ENCODE results near the gene KLHL17.
"Not testable (repeated sequence)": the region's sequence is repeated elsewhere in the genome, so short reads cannot be mapped to it uniquely, and the experiment has no call there.

Gene KLHL17

DNA sequence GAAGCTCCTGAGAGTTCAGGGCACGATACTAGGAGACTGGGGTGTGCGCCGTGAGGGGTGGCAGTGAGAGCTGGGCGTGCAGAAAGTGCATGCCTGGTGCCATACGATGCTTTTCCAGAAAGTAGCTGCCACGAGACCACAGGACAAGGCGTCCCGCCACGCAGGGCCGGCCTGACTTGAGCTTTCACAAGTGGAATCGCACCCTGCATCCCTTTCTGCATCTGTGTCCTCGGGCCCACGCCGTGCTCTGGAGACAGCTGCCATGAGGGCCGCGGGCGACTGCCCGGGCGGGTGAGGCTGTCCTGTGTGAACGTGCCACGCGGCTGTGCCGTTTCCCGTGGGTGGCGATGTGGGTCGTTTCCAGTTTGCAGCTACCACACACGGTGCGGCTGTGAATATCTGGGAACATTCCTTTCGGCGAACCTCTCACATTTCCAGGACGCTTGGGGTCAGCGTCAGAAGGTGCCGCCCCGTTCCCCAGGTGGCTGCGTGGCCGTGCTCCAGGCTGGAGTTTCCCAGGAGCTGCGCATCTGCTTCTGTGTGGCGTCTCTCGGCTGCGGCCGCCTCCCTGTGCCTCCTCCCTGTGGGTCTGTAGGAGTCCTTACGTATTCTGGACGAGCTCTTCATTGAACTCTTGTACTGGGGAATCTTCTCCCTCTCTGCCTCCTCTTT is 22.5 kb downstream of the KLHL17 start:
- DNase-seq (ENCODE audit: low spot score), result no peak

- peak; percentile 83 for DNase-seq (ENCODE audit: low spot score)
Observed at GRCh38 chr1:983798-984475, 23.6 kb downstream of the KLHL17 start.

- DNase-seq (ENCODE audit: low spot score), result no peak
Observed at GRCh38 chr1:984476-984814, 24.1 kb downstream of the KLHL17 start.

DNA sequence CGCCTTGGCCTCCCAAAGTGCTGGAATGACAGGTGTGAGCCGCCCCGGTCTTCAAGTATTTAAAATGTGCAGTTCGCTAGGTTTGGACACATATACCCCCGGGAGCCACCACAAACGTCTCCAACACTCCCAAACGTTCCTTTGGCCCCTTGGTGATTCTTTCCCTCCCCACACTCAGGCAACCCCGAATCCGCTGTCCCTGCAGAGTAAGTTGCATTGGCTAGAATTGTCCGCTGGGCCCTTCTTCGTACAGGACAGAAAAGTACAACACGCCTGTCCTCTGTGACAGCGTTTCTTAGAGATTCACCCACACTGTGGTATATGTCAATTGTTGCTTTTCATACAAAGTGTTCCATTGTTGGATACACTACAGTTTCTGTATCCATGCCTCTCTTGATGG is 24.7 kb downstream of the KLHL17 start:
- no peak for DNase-seq (ENCODE audit: low spot score)

- DNase-seq (ENCODE audit: low spot score), result not testable (repeated sequence)
Observed at GRCh38 chr1:988061-988460, 27.7 kb downstream of the KLHL17 start.

GRCh38 chr1:991275-991674 is 30.9 kb downstream of the KLHL17 start:
- not testable (repeated sequence) for DNase-seq (ENCODE audit: low spot score)

DNA sequence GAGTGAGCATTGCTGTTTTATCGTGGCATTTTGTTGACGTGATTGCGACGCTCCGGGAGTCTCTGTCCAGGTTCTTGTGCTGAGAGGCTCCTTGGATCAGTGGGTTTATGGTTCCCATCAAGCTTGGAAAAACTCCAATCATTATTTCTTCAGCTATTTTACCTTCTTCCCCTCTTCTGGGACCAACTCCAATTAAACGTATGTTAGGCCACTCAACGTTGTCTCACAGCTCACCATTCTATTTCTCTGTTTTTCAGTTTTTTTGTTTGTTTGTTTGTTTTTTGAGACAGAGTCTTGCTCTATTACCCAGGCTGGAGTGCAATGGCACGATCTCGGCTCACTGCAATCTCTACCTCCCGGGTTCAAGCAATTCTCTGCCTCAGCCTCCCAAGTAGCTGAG is 31.5 kb downstream of the KLHL17 start:
- DNase-seq (ENCODE audit: low spot score), result no peak

GRCh38 chr1:992362-992761 is 32.0 kb downstream of the KLHL17 start:
- no peak for DNase-seq (ENCODE audit: low spot score)

- DNase-seq (ENCODE audit: low spot score), result no peak
Observed at GRCh38 chr1:993379-993995, 33.1 kb downstream of the KLHL17 start.

GRCh38 chr1:994546-994945 is 34.2 kb downstream of the KLHL17 start:
- not testable (repeated sequence) for DNase-seq (ENCODE audit: low spot score)

- DNase-seq (ENCODE audit: low spot score), result peak; percentile 53
Observed at GRCh38 chr1:995665-996633, 35.6 kb downstream of the KLHL17 start.

DNA sequence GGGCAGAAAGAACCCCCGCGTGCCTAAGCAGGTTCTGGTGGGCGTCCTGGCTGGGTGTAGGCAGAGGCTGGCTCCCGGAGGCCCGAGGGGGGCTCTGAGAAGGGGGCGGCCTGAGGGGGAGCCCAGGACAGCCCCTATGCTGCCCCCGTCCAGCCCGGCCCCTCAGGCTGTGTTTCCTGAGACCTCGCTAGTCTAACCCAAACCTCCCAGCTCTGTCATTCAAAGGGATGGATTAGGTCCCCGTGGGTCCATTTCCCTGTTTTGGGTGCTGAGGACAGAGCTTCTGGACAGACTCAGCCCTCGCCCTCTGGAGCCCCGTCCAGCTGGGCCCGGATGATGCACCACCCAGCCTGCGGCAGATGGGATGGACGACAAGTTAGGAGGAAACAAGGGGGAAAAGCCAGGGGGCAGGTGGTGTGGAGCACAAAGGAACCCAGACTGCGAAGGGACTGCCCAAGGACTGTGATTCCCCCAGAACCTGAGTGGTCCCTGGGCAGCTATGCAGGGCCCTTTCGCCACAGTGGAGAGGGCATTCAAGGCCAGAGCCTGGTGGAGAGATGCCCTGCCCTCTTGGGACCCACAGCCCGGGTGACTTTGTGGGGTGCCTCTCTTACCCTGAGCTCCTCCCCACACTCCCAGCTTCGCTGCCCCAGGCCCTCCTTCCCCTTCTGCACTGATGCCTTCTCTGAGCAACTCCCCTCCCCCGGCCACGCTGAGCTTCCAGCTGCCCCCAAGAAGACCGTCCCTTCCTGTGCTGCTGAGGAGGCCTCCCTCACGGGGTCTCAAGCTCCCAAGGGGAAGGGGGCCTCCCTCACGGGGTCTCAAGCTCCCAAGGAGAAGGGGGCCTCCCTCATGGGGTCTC is 36.7 kb downstream of the KLHL17 start:
- DNase-seq (ENCODE audit: low spot score), result peak; percentile 68

- no peak for DNase-seq (ENCODE audit: low spot score)
Observed at GRCh38 chr1:997713-997992, 37.3 kb downstream of the KLHL17 start.

DNA sequence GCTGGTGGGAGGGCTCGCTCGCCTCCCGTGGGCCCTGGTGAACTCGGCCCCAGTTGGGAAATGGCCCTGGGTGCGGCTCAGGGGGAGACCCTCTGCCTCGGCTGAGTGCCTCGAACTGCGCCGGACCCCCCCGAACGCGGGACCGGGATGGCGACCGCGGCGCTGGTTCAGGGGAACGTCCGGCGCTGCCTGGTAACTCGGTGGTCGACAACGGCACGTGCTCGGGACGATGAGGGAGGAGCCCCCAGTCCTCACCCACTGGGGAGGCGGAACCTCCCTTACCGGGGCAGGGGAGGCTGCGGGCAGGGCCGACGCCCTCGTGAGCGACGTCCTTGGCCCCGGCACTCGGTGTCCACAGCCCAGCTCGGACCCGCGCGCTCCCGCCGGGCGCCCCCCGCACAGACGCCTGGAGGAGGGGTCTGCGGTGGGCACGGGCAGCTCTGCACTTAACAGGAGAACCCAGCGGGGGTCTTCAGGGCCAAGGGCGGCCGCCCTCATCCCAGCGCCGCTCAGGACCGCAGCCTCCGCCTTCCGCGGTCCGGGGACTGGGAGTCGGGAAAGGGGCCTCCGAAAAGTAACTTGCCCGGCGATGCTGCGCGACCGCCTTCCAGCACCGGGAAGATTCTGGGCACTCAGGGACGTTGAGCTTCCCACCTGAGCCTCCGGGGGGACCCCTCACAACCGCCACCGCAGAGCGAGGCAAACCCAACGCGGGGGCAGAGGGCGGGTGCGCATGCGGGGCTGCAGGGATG is 37.8 kb downstream of the KLHL17 start:
- peak; percentile 82 for DNase-seq (ENCODE audit: low spot score)

GRCh38 chr1:998745-998994 is 38.3 kb downstream of the KLHL17 start:
- no peak for DNase-seq (ENCODE audit: low spot score)

DNA sequence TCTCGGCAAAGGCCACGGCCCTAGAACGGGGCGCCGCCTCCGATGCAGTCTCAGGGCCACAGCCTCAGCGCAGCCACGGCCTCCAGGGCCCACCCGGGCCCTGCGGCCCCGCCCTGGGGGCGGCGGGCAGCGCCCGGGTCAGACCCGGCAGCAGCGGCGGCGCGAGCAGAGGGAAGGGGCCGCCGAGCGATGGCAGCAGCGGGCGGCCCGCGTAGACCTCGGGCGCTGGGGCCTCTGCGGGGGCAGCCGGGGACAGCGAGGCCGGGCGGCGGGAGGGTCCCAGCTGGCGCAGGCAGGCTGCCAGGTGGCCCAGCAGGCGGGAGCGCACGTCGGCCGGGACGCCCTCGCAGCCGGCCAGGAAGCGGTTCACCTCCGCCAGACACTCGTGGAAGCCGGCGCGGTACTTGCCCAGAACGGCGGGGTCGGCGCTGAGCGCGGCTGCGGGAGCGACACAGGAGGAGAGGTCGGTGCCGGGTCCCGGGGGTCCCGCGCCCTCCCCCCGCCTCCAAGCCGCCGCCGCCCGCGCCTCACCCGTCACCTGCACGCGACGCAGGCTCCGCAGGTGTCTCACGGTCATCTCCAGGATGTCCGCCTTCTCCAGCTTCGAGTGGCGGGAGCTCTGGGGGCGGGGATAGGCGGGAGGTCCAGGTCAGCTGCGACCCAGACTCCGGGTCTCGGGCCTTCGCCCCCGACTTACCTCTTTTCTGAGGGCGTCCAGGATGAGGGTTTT is 38.8 kb downstream of the KLHL17 start:
- DNase-seq (ENCODE audit: low spot score), result no peak

GRCh38 chr1:999725-1000356 is 39.5 kb downstream of the KLHL17 start, which contains the start of gene HES4:
HES4 (minus strand) TSS chr1:1000097; CDS start chr1:999973, 124 bp downstream.
- peak; percentile 98 for DNase-seq (ENCODE audit: low spot score)

DNA sequence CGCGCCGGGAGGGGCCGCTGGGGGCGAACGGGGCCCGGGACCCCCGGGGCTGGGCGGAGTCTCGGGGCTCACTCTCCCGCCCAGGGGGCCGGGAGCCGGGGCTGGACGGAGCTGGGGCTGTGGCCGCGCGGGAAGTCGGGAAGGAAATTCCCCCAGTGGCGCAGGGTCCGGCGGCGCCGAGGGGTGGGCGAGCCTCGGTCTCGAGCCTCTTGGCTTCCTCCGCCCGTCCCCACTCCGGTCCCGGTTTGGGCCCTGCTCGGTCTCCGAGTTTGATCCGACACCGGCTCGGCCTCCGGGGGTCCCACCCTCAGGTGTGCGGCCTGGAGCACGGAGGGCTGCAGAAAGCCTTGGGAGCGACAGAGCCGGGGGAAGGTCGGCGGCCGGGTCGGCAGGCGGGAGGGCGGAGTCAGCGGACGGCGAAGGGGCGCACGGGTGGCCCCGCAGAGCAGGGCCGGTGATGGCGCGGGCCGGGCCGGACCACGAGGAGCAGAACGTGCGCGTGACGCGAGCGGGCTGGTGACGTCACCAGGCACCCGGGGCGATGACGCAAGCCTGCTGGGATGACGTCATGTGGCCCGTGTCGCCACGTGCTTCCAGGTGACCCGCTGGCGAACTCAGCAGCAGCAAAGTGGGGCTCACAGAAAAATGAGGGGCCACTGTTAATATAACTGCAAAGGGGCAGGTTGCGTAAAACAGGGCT is 40.1 kb downstream of the KLHL17 start:
- DNase-seq (ENCODE audit: low spot score), result peak; percentile 91

Measured in ecto neural progenitor cell (in vitro differentiated cells).